Epithelial cell of esophagus (primary cell): Measurements from ENCODE around the gene KIAA0586.
"Not testable (repeated sequence)": the region's sequence is repeated elsewhere in the genome, so short reads cannot be mapped to it uniquely, and the experiment has no call there.

Experiments
- DNase-seq: peaks from one replicate; pipeline ENCODE4 v3.0.0; 2010; ENCODE audit warnings: low read depth
- H3K4me3 ChIP-seq: 2 replicates; pipeline ENCODE4 v1.5.1; 2011; ENCODE audit warnings: mild to moderate bottlenecking, low read length, control low read depth
- CTCF ChIP-seq: IDR thresholded peaks from 2 replicates; pipeline ENCODE4 v1.5.1; 2011; ENCODE audit warnings: low read depth, mild to moderate bottlenecking, low read length, control low read depth, inconsistent platforms; ENCODE audit not compliant: insufficient read depth; ENCODE audit errors: missing control alignments

KIAA0586 gene

DNA sequence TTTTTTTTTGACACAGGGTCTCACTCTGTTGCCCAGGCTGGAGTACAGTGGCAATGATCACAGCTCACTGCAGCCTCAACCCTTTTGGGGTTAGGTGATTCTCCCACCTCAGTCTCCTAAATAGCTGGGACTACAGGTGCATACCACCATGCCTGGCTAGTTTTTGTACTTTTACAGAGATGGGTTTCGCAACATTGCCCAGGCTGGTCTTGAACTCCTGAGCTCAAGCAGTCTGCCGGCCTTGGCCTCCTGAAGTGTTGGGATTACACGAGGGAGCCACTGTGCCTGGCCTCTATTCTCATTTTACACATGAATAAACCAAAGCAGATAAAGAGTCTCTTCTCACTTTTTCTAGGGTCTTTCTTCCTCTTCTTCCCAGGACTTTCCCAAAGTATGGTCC is 28.6 kb upstream of the KIAA0586 start:
- no peak for DNase-seq
- H3K4me3 ChIP-seq: no peak overlapping the region
- no peak for TF ChIP-seq CTCF

- no peak overlapping the region for H3K4me3 ChIP-seq
- peak; percentile 13 for DNase-seq
- peak; percentile 25 for TF ChIP-seq CTCF
These were observed 25.9 kb upstream of the KIAA0586 start for GRCh38 chr14:58401587-58401986.

DNA sequence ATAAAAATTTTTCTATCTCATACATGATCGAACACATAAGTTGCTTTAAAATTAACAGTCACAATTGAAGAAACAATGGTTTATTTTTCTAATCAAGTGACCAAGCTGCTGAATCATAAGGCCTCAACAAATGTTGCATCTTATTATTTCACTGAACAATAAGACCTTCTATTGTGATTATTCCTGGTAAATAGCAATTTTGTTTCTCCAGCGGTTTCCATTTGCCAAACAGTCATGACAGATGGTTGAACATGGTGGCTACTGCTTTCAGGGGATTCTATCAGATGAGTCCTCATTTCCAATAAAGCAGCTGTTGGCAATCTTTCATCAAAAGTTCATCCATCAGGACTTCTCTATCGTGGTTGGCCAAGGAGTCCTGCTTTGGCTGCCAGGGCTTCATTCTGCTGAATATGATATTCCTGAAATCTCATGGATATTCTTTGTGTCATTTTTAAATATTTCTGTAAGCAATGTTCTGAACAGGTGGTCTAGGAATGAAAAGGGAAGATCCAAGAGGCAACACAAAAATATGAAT is 18.8 kb upstream of the KIAA0586 start:
- DNase-seq: no peak
- no peak for TF ChIP-seq CTCF
- no peak overlapping the region for H3K4me3 ChIP-seq

GRCh38 chr14:58414845-58415244 is 12.7 kb upstream of the KIAA0586 start:
- DNase-seq: peak; percentile 8
- no peak overlapping the region for H3K4me3 ChIP-seq
- peak; percentile 13 for TF ChIP-seq CTCF

GRCh38 chr14:58415636-58416547 is 11.6 kb upstream of the KIAA0586 start:
- H3K4me3 ChIP-seq: no peak overlapping the region
- no peak for TF ChIP-seq CTCF
- no peak for DNase-seq

DNA sequence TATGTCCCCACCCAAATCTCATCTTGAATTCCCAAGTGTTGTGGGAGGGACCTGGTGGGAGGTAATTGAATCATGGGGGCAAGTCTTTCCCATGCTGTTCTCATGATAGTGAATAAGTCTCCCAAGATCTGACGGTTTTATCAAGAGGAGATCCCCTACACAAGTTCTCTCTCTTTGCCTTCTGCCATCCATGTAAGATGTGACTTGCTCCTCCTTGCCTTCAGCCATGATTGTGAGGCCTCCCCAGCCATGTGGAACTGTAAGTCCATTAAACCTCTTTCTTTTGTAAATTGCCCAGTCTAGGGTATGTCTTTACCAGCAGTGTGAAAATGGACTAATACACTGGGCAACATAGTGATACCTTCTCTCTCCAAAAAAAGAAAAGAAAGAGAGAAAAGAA is 10.6 kb upstream of the KIAA0586 start:
- DNase-seq, H3K4me3 ChIP-seq: not testable (repeated sequence)

DNA sequence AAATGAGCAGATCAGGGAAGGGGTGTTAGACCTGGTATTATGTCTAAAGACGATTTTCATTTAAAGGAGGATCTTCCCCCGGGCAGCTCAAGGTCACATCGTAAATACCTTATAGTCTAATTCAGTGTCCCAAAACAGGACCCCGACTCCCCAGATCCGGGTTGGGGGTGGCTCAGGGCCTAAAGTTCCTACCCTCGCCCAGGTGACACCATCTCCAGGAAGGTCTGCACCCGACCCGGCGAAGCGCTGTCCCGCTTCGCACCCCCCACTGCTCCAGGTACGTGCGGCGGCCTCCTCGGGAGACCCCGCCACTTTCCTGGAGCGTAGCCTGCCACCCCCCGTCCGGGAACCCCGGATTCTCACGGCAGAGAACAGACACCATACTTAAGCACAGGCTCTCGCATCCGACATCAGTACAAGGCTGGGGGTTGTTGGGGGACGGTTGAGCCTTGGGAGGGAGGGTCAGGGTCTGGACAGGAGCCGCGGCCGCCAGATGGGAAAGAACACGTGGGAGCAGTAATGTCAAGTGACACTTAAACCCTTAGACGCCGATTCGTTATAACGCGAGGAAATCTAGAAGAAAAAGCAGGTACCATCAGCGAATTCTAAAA is 744 bp upstream of the KIAA0586 start:
- DNase-seq: peak; percentile 59
- no peak for TF ChIP-seq CTCF
- H3K4me3 ChIP-seq: peak overlapping the region; percentile 91
